HG03039 (cell line): Measurements from ENCODE around the gene NPAS2.

Source experiments
- ATAC-seq: cut with Tn5 transposase; IDR thresholded peaks from one replicate; pipeline ENCODE4 v1.9.1; 2021; ENCODE audit warnings: mild to moderate bottlenecking, moderate library complexity; ENCODE audit not compliant: unreplicated experiment

Gene NPAS2

GRCh38 chr2:100880036-100880435 lies 60.1 kb downstream of the NPAS2 start:
- no peak for ATAC-seq

GRCh38 chr2:100880730-100881129 lies 60.8 kb downstream of the NPAS2 start:
- no peak for ATAC-seq

GRCh38 chr2:100882645-100883613 lies 63.0 kb downstream of the NPAS2 start:
- ATAC-seq: no peak

GRCh38 chr2:100884145-100884621 lies 64.2 kb downstream of the NPAS2 start:
- ATAC-seq: no peak

GRCh38 chr2:100886085-100886484 lies 66.1 kb downstream of the NPAS2 start:
- no peak for ATAC-seq

GRCh38 chr2:100887039-100887578 lies 67.2 kb downstream of the NPAS2 start:
- no peak for ATAC-seq

GRCh38 chr2:100887713-100888495 lies 68.0 kb downstream of the NPAS2 start:
- no peak for ATAC-seq

- ATAC-seq: no peak
Observed at GRCh38 chr2:100888601-100889000, 68.7 kb downstream of the NPAS2 start.

- ATAC-seq: no peak
Observed at GRCh38 chr2:100889286-100889685, 69.3 kb downstream of the NPAS2 start.

- no peak for ATAC-seq
Observed at GRCh38 chr2:100891906-100892642, 72.1 kb downstream of the NPAS2 start.

GRCh38 chr2:100893392-100894104 lies 73.6 kb downstream of the NPAS2 start:
- no peak for ATAC-seq

- no peak for ATAC-seq
Observed at GRCh38 chr2:100894105-100894795, 74.3 kb downstream of the NPAS2 start.

GRCh38 chr2:100894796-100895156 lies 74.8 kb downstream of the NPAS2 start:
- no peak for ATAC-seq

GRCh38 chr2:100895402-100895801 lies 75.5 kb downstream of the NPAS2 start:
- no peak for ATAC-seq

GRCh38 chr2:100895934-100896685 lies 76.2 kb downstream of the NPAS2 start:
- ATAC-seq: no peak

GRCh38 chr2:100898035-100898665 lies 78.2 kb downstream of the NPAS2 start:
- ATAC-seq: no peak

- no peak for ATAC-seq
Observed at GRCh38 chr2:100900156-100900795, 80.3 kb downstream of the NPAS2 start.
